ENCODE results near the gene PVALEF. TPM values are rescaled to one million over a fixed set of nuclear protein-coding genes. Genes with fewer than 3 reads are reported as not detected.
"Not testable (repeated sequence)": the region's sequence is repeated elsewhere in the genome, so short reads cannot be mapped to it uniquely, and the experiment has no call there.

PVALEF gene
- total RNA-seq, 1 donor from 2014 or later = not detected

DNA sequence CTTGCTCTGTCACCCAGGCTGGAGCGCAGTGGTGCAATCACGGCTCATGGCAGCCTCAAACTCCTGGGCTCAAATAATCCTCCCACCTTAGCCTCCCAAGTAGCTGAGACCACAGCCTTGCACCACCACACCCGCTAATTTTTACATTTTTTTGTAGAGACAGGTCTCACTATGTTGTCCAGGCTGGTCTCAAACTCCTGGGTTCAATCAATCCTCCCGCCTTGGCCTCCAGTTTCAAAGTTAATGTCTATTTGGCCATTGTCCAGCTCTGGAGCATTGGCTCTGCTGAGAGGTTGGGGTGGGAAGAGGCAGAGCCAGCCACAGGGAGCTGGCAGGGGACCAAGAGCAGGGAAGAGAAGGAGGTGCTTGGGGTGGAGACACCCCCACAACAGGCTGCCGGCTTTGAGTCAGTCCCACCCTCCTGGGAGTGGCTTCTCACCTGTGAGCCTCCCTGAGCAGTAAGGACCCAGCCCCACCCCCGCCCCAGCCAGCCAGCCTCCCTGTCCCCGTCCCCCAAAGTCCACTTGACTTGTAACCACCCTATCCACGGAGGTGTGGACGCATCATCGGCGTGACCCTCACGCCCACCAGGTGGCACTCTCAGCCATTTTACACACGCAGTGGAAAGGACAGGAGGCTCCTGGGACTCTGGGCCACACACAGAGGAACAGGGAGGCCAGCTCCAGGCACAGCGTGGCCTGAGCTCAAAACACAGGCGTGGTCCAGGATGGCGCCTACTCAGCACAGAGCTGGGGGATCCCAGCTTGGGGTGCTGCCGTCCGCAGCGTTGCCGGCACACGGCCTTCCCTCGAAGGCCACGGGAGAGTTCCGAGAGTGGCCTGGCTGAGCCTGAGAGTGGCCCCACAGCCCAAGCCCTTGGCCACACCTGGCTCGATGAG is 22.8 kb upstream of the PVALEF start:
- TF ChIP-seq, protein P1, sequence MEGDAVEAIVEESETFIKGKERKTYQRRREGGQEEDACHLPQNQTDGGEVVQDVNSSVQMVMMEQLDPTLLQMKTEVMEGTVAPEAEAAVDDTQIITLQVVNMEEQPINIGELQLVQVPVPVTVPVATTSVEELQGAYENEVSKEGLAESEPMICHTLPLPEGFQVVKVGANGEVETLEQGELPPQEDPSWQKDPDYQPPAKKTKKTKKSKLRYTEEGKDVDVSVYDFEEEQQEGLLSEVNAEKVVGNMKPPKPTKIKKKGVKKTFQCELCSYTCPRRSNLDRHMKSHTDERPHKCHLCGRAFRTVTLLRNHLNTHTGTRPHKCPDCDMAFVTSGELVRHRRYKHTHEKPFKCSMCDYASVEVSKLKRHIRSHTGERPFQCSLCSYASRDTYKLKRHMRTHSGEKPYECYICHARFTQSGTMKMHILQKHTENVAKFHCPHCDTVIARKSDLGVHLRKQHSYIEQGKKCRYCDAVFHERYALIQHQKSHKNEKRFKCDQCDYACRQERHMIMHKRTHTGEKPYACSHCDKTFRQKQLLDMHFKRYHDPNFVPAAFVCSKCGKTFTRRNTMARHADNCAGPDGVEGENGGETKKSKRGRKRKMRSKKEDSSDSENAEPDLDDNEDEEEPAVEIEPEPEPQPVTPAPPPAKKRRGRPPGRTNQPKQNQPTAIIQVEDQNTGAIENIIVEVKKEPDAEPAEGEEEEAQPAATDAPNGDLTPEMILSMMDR (IDR thresholded peaks at IDR 0.05; ENCODE audit: unreplicated experiment) = peak; percentile 69

DNA sequence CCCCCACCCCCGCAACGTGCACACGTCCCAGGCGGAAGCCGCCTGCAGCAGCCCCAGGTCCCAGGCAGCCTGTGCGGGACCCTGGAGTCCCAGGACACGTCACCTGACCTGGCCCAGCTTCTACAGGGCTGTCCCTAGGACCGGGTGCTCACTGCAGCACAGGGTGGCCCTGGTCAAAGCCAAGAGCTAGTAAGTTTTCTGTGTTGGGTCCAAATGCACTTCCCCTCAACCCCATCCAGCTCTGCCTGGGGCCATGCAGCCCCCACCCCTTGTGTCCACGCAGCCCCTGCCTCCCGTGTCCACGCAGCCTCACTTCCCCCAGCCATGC is 22.1 kb upstream of the PVALEF start:
- Mint-ChIP-seq H3K9me3 (ENCODE audit: low read depth) (peaks cover 3% of the 10 kb centered on the region), H3K27ac (no peak overlapping the region), H3K36me3 (ENCODE audit: insufficient read depth) (no peaks in the 10 kb centered on the region), H3K4me1 (ENCODE audit: low read depth) (no peaks in the 10 kb centered on the region), H3K4me3 (ENCODE audit: low read depth) (no peak overlapping the region), H3K27me3 (no peaks in the 10 kb centered on the region)
- no peak for DNase-seq (ENCODE audit: low spot score, unreplicated experiment)
- TF ChIP-seq, protein P1 (IDR thresholded peaks at IDR 0.05; ENCODE audit: unreplicated experiment) = no peak

More for the DNA sequence above, 22.8 kb upstream of the PVALEF start:
- Mint-ChIP-seq H3K36me3 (ENCODE audit: insufficient read depth) (no peaks in the 10 kb centered on the region), H3K4me1 (ENCODE audit: low read depth) (no peaks in the 10 kb centered on the region), H3K4me3 (ENCODE audit: low read depth) (no peak overlapping the region), H3K27me3 (no peaks in the 10 kb centered on the region), H3K27ac (no peak overlapping the region), H3K9me3 (ENCODE audit: low read depth) (peaks cover 3% of the 10 kb centered on the region)
- DNase-seq (ENCODE audit: low spot score, unreplicated experiment) = peak; percentile 66

DNA sequence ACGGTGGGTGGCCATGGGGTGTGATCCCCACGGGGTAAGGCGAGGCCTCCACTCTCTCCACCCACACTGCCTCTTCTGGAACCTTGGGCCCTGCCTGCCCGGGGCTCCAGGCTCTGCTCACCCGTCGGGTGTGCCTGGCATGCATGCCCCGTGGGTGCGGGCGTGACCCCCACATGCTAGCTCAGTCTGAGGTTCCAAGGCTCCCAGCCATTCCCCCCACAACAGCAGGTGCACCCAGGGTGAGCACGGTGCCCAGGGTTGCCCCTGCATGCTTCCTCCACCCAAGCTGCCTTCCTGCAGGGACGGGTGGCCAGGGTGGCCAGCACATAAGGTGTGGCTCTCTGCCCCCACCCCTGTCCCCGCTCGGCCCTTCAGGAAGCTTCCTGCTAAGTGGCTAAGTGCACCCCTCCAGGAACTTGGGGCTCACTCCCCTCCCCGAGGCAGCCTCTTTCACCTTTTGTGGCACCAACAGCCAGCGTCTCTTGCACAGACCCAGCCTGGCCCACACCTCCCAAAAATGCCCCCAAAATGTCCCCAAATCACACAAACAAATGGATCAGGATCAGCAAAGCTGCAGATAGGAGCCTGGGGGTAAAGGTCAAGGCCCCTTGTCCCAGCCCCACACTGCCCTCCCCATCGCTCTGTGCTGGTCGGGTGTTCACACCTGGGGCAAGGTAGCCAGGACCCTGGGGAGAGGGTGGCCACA is 21.4 kb upstream of the PVALEF start:
- no peak overlapping the region for H3K4me3 Mint-ChIP-seq (ENCODE audit: low read depth)
- H3K36me3 Mint-ChIP-seq (ENCODE audit: insufficient read depth) = no peaks in the 10 kb centered on the region
- no peak for DNase-seq (ENCODE audit: low spot score, unreplicated experiment)
- H3K27me3 Mint-ChIP-seq = no peaks in the 10 kb centered on the region
- H3K4me1 Mint-ChIP-seq (ENCODE audit: low read depth) = no peaks in the 10 kb centered on the region
- H3K9me3 Mint-ChIP-seq (ENCODE audit: low read depth) = no peaks in the 10 kb centered on the region
- TF ChIP-seq, protein P1 (IDR thresholded peaks at IDR 0.05; ENCODE audit: unreplicated experiment) = no peak
- no peak overlapping the region for H3K27ac Mint-ChIP-seq

DNA sequence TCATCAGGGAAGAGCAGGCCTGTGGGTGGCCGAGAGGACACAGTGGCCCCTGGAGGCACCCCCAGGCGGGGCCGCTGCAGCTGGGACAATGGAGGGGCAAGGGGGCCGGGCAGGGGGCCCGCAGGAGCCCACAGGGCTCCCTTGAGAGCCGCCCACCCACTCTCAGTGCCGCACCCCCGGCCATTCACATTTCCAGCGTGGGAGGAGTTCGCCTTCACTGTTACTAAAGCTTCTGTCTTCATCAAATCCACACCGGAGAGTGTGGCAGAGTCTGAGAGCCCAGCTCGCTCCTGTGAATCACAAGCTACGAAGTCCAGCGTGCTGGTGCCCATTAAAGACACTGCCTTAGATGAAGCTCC is 20.9 kb upstream of the PVALEF start:
- TF ChIP-seq, protein P1 (IDR thresholded peaks at IDR 0.05; ENCODE audit: unreplicated experiment) = no peak
- H3K27me3 Mint-ChIP-seq = no peaks in the 10 kb centered on the region
- H3K36me3 Mint-ChIP-seq (ENCODE audit: insufficient read depth) = no peaks in the 10 kb centered on the region
- no peaks in the 10 kb centered on the region for H3K9me3 Mint-ChIP-seq (ENCODE audit: low read depth)
- no peaks in the 10 kb centered on the region for H3K4me1 Mint-ChIP-seq (ENCODE audit: low read depth)
- H3K27ac Mint-ChIP-seq = no peak overlapping the region
- no peak overlapping the region for H3K4me3 Mint-ChIP-seq (ENCODE audit: low read depth)
- no peak for DNase-seq (ENCODE audit: low spot score, unreplicated experiment)

DNA sequence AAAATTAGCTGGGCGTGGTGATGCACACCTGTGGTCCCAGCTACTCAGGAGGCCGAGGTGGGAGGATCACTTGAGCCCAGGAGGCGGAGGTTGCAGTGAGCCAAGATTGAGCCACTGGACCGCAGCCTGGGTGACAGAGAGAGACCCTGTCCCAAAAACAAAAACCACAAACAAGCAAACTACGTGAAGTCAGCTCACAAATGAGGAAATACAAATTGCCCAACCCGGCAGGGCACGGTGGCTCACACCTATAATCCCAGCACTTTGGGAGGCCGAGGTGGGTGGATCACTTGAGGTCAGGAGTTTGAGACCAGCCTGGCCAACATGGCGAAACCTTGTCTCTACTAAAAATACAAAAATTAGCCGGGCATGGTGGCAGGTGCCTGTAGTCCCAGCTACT is 19.1 kb upstream of the PVALEF start:
- not testable (repeated sequence) for H3K36me3 Mint-ChIP-seq (ENCODE audit: insufficient read depth); DNase-seq (ENCODE audit: low spot score, unreplicated experiment); H3K4me1 Mint-ChIP-seq (ENCODE audit: low read depth); H3K27ac Mint-ChIP-seq; H3K27me3 Mint-ChIP-seq; H3K9me3 Mint-ChIP-seq (ENCODE audit: low read depth); H3K4me3 Mint-ChIP-seq (ENCODE audit: low read depth)
